Endothelial cell of umbilical vein (primary cell): ENCODE measurements around the gene PDLIM1. TPM values are rescaled to one million over a fixed set of nuclear protein-coding genes. Genes with fewer than 3 reads are reported as not detected.

ENCODE experiments used
- BruUV-seq: library from RNA; stranded (reverse); fragments of 400-500 nt; replicated peaks from 2 replicates; lab custom pipeline; 2021; lab: Mats Ljungman, UMichigan
- CTCF ChIA-PET: fragments of 300-600, 350-600 bp; sonication (Branson Sonifier 250); formaldehyde crosslinking; loops from one replicate; lab custom pipeline; 2021; ENCODE audit warnings: antibody characterized with exemption, inconsistent platforms; lab: Charles Lee
- POLR2A ChIA-PET: fragments of 300-600, 350-600 bp; sonication (Branson Sonifier 250); formaldehyde crosslinking; loops from one replicate; lab custom pipeline; 2021; ENCODE audit warnings: antibody characterized with exemption, inconsistent platforms; lab: Charles Lee
- DNase-seq: peaks from one replicate; pipeline ENCODE4 v3.0.0-alpha.2; 2011; ENCODE audit warnings: low read depth, low spot score
- FAIRE-seq: peaks from 2 replicates; lab custom pipeline; 2011; peaks lifted over from hg19 to GRCh38; lab: Jason Lieb, UNC
- H2AFZ ChIP-seq: 2 replicates; pipeline ENCODE4 v1.6.0; 2012; ENCODE audit warnings: low read depth, low read length, control low read depth, inconsistent platforms
- H3K27ac ChIP-seq: 2 replicates; pipeline ENCODE4 v1.5.1; 2011; ENCODE audit warnings: low read depth, mild to moderate bottlenecking, control low read depth, low read length, moderate library complexity; ENCODE audit not compliant: insufficient read depth
- H3K27me3 ChIP-seq, 2 experiments: 2 replicates each; pipeline versions ENCODE4 v1.6.0 to v1.6.1; 2011; ENCODE audit warnings: low read length in 2 of 2, mixed read lengths in 1 of 2; ENCODE audit not compliant: control insufficient read depth in 2 of 2, insufficient read depth in 2 of 2
- H3K36me3 ChIP-seq, 2 experiments: 2 replicates in 1 of 2; 3 replicates in 1 of 2; pipeline ENCODE4 v1.5.1; 2011; ENCODE audit warnings: low read length in 2 of 2, mild to moderate bottlenecking in 1 of 2, moderate library complexity in 1 of 2; ENCODE audit not compliant: control insufficient read depth in 2 of 2, insufficient read depth in 2 of 2; ENCODE audit errors: extremely low read depth in 1 of 2
- H3K4me1 ChIP-seq: 3 replicates; pipeline ENCODE4 v1.5.1; 2011; ENCODE audit warnings: mild to moderate bottlenecking, low read length; ENCODE audit not compliant: control insufficient read depth, insufficient read depth; ENCODE audit errors: extremely low read depth
- H3K4me2 ChIP-seq: 2 replicates; pipeline ENCODE4 v1.6.1; 2011; ENCODE audit warnings: low read length, control low read depth, mixed read lengths; ENCODE audit not compliant: insufficient read depth
- H3K4me3 ChIP-seq, 3 experiments: fragments of 200-600 bp in 1 of 3; sonication (generic), shearing (Covaris generic) in 1 of 3; replicated peaks in 1 of 3; 2 replicates each; pipeline ENCODE4 v1.5.1; 2011 to 2016; ENCODE audit warnings: control low read depth in 3 of 3, low read length in 3 of 3, mild to moderate bottlenecking in 2 of 3, inconsistent platforms in 1 of 3, low read depth in 1 of 3, moderate library complexity in 1 of 3; ENCODE audit not compliant: insufficient read depth in 1 of 3
- H3K79me2 ChIP-seq: 2 replicates; pipeline ENCODE4 v1.6.0; 2012; ENCODE audit warnings: low read length, inconsistent platforms; ENCODE audit not compliant: control insufficient read depth, insufficient read depth
- H3K9ac ChIP-seq: replicated peaks from 2 replicates; pipeline ENCODE3; 2011; ENCODE audit warnings: low read length, control low read depth; ENCODE audit not compliant: insufficient read depth; ENCODE audit errors: extremely low read depth
- H3K9me1 ChIP-seq: replicated peaks from 3 replicates; pipeline ENCODE4 v1.6.0; 2011; ENCODE audit warnings: mild to moderate bottlenecking, low read length; ENCODE audit not compliant: control insufficient read depth, insufficient read depth; ENCODE audit errors: extremely low read depth
- H3K9me3 ChIP-seq: replicated peaks from 2 replicates; pipeline ENCODE4 v1.5.1; 2012; ENCODE audit warnings: low read length, inconsistent platforms; ENCODE audit not compliant: control insufficient read depth, insufficient read depth
- H4K20me1 ChIP-seq: replicated peaks from 2 replicates; pipeline ENCODE3; 2011; ENCODE audit warnings: mild to moderate bottlenecking, low read length; ENCODE audit not compliant: control insufficient read depth, insufficient read depth; ENCODE audit errors: extremely low read depth
- CTCF ChIP-seq, 2 donors: IDR thresholded peaks; 1 replicate in 1 of 2; 2 replicates in 1 of 2; pipeline ENCODE4 v1.5.1; 2011; ENCODE audit warnings: low read length in 2 of 2, mild to moderate bottlenecking in 2 of 2, moderate library complexity in 2 of 2, control low read depth in 1 of 2, inconsistent platforms in 1 of 2, low read depth in 1 of 2; ENCODE audit not compliant: insufficient read depth in 1 of 2; ENCODE audit errors: extremely low read depth in 1 of 2
- EZH2 ChIP-seq: IDR thresholded peaks from 2 replicates; pipeline ENCODE4 v1.6.1; 2012; ENCODE audit warnings: borderline replicate concordance, low read depth, mild to moderate bottlenecking, moderate library complexity, low read length, inconsistent platforms; ENCODE audit not compliant: severe bottlenecking
- FOS ChIP-seq: IDR thresholded peaks from 2 replicates; pipeline ENCODE4 v1.6.1; 2011; ENCODE audit warnings: mild to moderate bottlenecking, low read length, moderate library complexity, borderline replicate concordance; ENCODE audit not compliant: insufficient read depth
- GATA2 ChIP-seq: IDR thresholded peaks from 2 replicates; pipeline ENCODE4 v1.7.0; 2011; ENCODE audit warnings: low read depth, mild to moderate bottlenecking, moderate library complexity, mixed read lengths, low read length; ENCODE audit not compliant: insufficient read length, insufficient read depth
- JUN ChIP-seq: IDR thresholded peaks from 2 replicates; pipeline ENCODE4 v1.6.1; 2011; ENCODE audit warnings: borderline replicate concordance, low read depth; ENCODE audit not compliant: insufficient read length, insufficient read depth
- MAX ChIP-seq: IDR thresholded peaks from 2 replicates; pipeline ENCODE4 v1.6.1; 2011; ENCODE audit not compliant: insufficient read depth, insufficient read length
- MYC ChIP-seq: IDR thresholded peaks from one replicate; pipeline ENCODE4 v1.6.1; 2011; ENCODE audit warnings: mild to moderate bottlenecking, low read depth, low read length
- POLR2A ChIP-seq: IDR thresholded peaks from 2 replicates; pipeline ENCODE4 v1.6.1; 2012; ENCODE audit warnings: low read depth, mild to moderate bottlenecking, control low read depth, low read length
- POLR2AphosphoS5 ChIP-seq: IDR thresholded peaks from 2 replicates; pipeline ENCODE4 v1.6.1; 2012; ENCODE audit warnings: low read depth, mild to moderate bottlenecking, control low read depth, low read length, moderate library complexity; ENCODE audit not compliant: insufficient read depth
- dilution Hi-C: fragments of 300-500 bp; cut with MboI; formaldehyde crosslinking; loops from one replicate; pipeline ENCODE4 v1.15.0; 2019; ENCODE audit warnings: low sequenced_read_pairs; ENCODE audit not compliant: extremely low pct_ligation_motif_present
- intact Hi-C: fragments of 100-400 bp; cut with micrococcal nuclease; formaldehyde crosslinking; loops from one replicate; pipeline ENCODE4 v1.10.0; 2022
- polyA plus RNA-seq, 4 experiments: library from polyadenylated mRNA; depleted of rRNA in 3 of 4; stranded (reverse) in 3 of 4; unstranded in 1 of 4; fragments of >200 nt; gene quantifications; 2 replicates each; pipeline versions ENCODE4 v1.2.1 to v1.2.3, GENCODE V29; 2011 to 2012; ENCODE audit warnings: missing spikeins in 1 of 4
- total RNA-seq: library from RNA; stranded (reverse); gene quantifications from 2 replicates; pipeline ENCODE4 v1.2.3, GENCODE V29; 2021

PDLIM1 gene
- total and polyA plus RNA-seq, 2 donors (not counting 3 experiments of a cell fraction or from before 2014, with no cell fraction given), result 91.1 to 122 TPM

GRCh38 chr10:95220539-95220938 is 70.3 kb downstream of the PDLIM1 start:
- TF ChIP-seq MAX, result no peak
- TF ChIP-seq CTCF (IDR thresholded peaks at IDR 0.05; ENCODE audit: extremely low read depth in 1 of 2, insufficient read depth in 1 of 2, low read depth in 1 of 2, low read length in 2 of 2), result no peak
- TF ChIP-seq MYC, result no peak
- no peak for TF ChIP-seq GATA2
- no peak for TF ChIP-seq FOS
- TF ChIP-seq EZH2, result no peak
- no peak for TF ChIP-seq POLR2A
- TF ChIP-seq JUN, result no peak
- no peak for TF ChIP-seq POLR2AphosphoS5
- no TSS peak for BruUV-seq
- H3K4me1 ChIP-seq, result no peaks in the 10 kb centered on the region
- dilution Hi-C loops (no loop called here), intact Hi-C loops (no loop called here)
- no peaks in the 10 kb centered on the region for H3K27me3 ChIP-seq
- no peaks in the 10 kb centered on the region for H3K79me2 ChIP-seq
- H2AFZ ChIP-seq, result no peak overlapping the region
- H3K36me3 ChIP-seq, result no peaks in the 10 kb centered on the region
- CTCF ChIA-PET, result no interaction called here
- H3K9me1 ChIP-seq, result no peaks in the 10 kb centered on the region
- no peaks in the 10 kb centered on the region for H3K9me3 ChIP-seq
- H3K4me3 ChIP-seq, result no peak overlapping the region
- POLR2A ChIA-PET, result no interaction called here
- H3K4me2 ChIP-seq, result no peak overlapping the region
- no peaks in the 10 kb centered on the region for H4K20me1 ChIP-seq
- DNase-seq (no peak), FAIRE-seq (no peak)
- H3K27ac ChIP-seq, result no peak overlapping the region
- H3K9ac ChIP-seq, result no peak overlapping the region
